HG02943 (cell line): ENCODE measurements around the gene LCE3B.

Experiments
- ATAC-seq: cut with Tn5 transposase; IDR thresholded peaks from one replicate; pipeline ENCODE4 v1.9.1; 2021; ENCODE audit warnings: mild to moderate bottlenecking, low read depth, moderate library complexity; ENCODE audit not compliant: unreplicated experiment

LCE3B gene

GRCh38 chr1:152657677-152658076 is 44.1 kb downstream of the LCE3B start:
- ATAC-seq, result no peak

- no peak for ATAC-seq
Measured at GRCh38 chr1:152658649-152659048, 45.0 kb downstream of the LCE3B start.

GRCh38 chr1:152663098-152663497 is 49.5 kb downstream of the LCE3B start, which contains the start of gene LCE2D:
TSS of gene LCE2D (plus strand) at chr1:152663380. CDS start at chr1:152664106, 726 bp downstream.
- no peak for ATAC-seq
